ENCODE data around the gene ZNF684.
"Not testable (repeated sequence)": the region's sequence is repeated elsewhere in the genome, so short reads cannot be mapped to it uniquely, and the experiment has no call there.

Gene ZNF684

GRCh38 chr1:40531381-40532061 lies at the start of gene ZNF684:
Gene ZNF684, plus strand, starts transcription at chr1:40531637. Its CDS starts 1,530 bp downstream, at chr1:40533167.
- DNase-seq, result peak; percentile 96

- DNase-seq, result no peak
Observed at GRCh38 chr1:40495315-40495903, 36.0 kb upstream of the ZNF684 start.

GRCh38 chr1:40502651-40503050 lies 28.8 kb upstream of the ZNF684 start:
- DNase-seq, result not testable (repeated sequence)

- no peak for DNase-seq
Observed at GRCh38 chr1:40507973-40508372, 23.5 kb upstream of the ZNF684 start.

DNA sequence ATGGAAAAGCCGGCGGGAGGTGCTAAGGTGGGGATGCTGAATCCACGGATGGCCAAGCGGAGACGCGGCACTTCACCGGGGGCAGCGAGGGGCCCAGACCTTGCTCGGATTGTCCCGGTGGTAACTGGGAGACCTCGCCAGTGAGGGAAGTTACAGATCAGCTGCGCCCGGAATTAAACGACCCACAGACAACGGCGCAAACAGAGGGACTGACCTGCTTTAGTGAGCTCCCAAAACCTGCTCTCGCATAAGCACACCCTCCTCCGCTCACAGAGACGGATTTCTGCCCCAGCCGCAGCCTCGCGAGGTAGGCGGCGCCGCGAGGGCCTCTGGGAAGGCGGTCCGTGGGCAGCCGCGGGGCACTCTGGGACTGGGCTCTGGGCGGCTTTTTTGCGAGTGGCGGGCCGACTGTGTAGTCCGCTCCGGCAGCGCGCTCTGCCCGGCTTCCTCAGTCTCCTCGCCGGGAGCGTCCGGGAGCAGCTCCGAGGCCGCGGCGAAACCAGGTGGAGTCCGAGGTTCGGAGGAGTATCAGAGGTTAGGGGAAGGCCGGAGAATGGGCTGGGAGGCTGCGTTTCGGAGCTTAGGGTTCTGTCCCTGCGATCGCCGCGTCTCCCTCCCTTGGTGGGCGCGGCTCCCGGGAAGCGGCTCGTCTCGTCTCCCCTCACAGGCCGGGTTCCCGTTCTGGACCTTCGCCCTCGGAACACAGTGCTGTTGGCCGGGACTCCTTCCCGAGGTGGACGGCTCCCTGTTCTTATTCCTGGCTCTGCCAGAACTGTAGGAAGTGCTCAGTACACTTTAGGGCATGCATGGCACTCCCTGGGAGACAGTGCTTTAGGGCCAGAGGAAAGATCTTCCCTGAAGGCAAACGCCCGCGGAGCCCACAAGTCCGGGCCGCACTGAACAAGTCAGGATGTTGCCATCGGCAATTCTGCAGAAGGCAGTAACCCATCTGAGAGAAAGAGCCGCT lies 22.8 kb upstream of the ZNF684 start, which contains the start of gene EXO5:
TSS of gene EXO5 (plus strand) at position 393 of the 967 bp plus-strand sequence. CDS start 5,778 bp downstream, outside the sequence.
- peak; percentile 83 for DNase-seq

GRCh38 chr1:40519517-40519916 lies 11.9 kb upstream of the ZNF684 start:
- DNase-seq, result no peak

GRCh38 chr1:40530735-40531380 lies 579 bp upstream of the ZNF684 start:
- no peak for DNase-seq

DNA sequence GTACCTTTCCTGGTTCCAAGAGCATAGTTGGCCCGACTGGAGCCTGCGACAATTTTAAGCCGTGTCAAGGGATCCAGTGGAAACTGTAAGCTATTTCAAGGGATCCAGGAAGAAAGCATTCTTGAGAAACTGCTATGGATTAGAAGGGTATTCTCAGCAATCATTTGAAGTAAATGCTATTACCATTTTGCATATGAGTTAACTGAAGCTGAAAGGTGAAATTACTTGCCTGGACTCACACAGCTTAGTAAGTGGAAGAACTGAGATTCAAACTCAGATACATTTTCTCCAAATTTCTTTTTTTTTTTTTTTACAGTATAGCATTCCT lies 589 bp downstream of the ZNF684 start:
- no peak for DNase-seq

- peak; percentile 65 for DNase-seq
Observed at GRCh38 chr1:40532844-40533424, 1.5 kb downstream of the ZNF684 start.

DNA sequence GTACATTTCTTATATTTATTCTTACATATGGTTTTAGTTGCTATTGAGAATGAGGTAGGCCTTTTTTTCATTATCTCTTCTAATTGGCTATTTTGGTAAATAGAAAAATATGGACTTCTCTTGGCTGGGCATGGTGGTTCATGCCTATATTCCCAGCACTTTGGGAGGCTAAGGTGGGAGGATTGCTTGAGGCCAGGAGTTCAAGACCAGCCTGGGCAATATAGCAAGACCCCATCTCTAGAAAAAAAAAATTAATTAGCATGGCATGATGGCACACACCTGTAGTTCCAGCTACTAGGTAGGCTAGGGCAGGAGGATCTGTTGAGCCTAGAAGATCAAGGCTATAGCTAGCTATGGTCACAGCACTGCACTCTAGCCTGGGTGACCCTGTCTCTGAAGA lies 3.2 kb downstream of the ZNF684 start:
- DNase-seq, result no peak

- no peak for DNase-seq
Observed at GRCh38 chr1:40535732-40536131, 4.3 kb downstream of the ZNF684 start.

- no peak for DNase-seq
Observed at GRCh38 chr1:40539338-40539737, 7.9 kb downstream of the ZNF684 start.

DNA sequence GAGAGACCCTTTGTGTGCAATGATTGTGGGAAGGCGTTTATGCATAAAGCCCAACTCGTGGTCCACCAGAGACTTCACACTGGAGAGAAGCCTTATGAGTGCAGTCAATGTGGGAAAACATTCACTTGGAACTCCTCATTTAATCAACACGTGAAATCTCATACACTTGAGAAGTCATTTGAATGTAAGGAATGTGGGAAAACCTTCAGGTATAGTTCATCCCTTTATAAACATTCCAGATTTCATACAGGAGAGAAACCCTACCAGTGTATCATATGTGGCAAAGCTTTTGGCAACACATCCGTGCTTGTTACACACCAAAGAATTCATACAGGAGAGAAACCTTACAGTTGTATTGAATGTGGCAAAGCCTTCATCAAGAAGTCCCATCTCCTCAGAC lies 15.5 kb downstream of the ZNF684 start:
- no peak for DNase-seq

DNA sequence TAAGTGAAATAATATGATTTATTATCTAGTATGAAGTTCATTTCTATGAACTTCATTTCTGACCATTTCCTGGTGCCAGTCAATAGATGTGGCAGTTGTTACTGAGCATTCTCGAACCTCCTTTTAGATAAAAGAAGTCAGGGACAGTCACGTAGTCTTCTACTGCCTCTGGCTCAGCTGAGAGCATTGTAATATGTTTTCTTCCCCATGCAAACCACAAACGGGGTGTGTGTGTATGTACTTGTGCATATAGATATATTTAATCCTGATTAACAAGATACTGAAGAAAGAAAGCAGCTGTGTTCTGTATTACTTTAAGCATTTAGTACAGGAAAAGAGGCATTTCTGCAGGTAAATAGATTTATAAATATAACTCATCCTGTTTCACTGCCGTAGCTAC lies 21.6 kb downstream of the ZNF684 start:
- no peak for DNase-seq

DNA sequence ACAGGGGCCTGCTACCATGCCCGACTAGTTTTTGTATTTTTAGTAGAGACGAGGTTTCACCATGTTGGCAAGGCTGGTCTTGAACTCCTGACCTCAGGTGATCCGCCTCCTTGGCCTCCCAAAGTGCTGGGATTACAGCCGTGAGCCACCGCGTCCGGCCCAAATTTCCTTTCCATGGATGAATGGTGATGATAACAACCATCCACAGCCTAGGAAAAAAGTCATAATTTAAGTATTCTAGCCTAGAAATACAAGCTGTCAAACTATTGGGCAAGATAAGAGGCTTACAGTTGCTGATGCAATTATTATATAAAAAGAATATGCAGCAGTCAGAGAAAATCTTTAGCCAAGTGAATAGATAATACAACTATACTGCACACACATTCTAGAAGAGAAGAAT lies 23.4 kb downstream of the ZNF684 start:
- not testable (repeated sequence) for DNase-seq

DNA sequence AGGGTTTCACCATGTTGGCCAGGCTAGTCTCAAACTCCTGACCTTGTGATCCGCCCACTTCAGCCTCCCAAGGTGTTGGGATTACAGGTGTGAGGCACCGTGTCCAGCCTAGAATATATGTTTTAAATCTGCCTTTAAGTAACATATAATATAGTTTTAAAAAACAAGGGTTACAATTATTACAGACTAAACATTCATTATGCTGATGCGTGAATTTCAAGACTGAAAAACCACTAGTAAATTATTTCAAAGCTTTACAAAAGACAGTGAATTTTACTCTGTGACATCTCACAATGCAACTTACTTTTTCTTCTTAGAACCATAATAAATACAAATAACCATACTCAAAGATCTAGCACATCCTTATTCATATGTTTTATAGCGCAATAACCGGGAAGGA lies 24.7 kb downstream of the ZNF684 start:
- DNase-seq, result no peak

DNA sequence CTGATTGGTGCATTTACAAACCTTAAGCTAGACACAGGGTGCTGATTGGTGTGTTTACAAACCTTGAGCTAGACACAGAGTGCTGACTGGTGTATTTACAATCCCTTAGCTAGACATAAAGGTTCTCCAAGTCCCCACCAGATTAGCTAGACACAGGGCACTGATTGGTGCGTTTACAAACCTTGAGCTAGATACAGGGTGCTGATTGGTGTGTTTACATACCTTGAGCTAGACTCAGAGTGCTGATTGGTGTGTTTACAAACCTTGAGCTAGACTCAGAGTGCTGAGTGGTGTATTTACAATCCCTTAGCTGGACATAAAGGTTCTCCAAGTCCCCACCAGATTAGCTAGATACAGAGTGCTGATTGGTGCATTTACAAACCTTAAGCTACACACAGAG lies 26.8 kb downstream of the ZNF684 start:
- not testable (repeated sequence) for DNase-seq

- no peak for DNase-seq
Observed at GRCh38 chr1:40562185-40562584, 30.7 kb downstream of the ZNF684 start.

GRCh38 chr1:40563266-40563665 lies 31.8 kb downstream of the ZNF684 start:
- no peak for DNase-seq

DNA sequence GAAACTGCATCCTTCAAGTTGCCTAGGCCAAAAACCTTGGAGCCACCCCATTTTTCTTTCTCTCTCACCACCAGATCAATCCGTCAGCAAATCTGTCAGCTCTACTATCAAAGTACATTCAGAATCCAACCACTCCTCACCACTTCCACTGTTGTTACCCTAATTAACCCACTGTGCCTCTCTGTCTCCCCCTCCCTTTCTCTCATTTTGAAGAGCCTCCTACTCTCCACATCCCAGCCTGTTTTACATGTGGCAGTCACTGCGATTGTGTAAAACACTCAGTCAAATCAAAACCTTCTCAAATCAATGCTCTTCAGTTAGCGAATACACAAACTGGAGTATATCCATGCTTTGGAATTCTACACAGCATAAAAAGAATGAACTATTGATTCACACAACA lies 33.1 kb downstream of the ZNF684 start:
- no peak for DNase-seq

DNA sequence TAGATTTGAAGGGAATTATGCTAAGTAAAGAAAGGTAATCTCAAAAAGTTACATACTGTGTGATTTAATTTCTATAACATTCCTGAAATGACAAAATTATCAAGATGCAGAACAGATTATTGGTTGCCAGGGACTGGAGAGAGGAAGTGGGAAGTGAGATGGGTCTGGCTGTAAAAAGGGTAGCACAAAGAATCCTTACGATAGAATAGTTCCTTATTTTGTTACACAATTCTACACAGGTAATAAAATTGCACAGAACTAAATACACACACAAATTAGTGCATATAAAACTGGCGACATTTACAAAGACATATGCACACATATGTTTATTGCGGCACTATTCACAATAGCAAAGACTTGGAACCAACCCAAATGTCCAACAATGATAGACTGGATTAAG lies 33.5 kb downstream of the ZNF684 start:
- DNase-seq, result no peak

GRCh38 chr1:40567825-40568224 lies 36.4 kb downstream of the ZNF684 start:
- no peak for DNase-seq

DNA sequence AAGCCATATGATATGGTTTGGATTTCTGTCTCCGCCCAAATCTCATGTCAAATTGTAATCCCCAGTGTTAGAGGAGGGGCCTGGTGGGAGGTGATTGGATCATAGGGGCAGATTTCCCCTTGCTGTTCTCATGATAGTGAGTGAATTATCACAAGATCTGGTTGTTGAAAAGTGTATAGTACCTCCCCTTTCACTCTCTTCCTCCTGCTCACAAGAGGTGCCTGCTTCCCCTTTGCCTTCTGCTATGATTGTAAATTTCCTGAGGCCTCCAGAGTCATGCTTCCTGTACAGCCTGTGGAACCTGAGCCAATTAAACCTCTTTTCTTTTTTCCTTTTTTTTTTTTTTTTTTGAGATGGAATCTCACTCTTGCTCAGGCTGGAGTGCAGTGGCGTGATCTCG lies 43.4 kb downstream of the ZNF684 start:
- DNase-seq, result peak; percentile 9

Measured in EL (cell line).